ENCODE results near the gene CCDC88A.

- TF ChIP-seq, protein P1, sequence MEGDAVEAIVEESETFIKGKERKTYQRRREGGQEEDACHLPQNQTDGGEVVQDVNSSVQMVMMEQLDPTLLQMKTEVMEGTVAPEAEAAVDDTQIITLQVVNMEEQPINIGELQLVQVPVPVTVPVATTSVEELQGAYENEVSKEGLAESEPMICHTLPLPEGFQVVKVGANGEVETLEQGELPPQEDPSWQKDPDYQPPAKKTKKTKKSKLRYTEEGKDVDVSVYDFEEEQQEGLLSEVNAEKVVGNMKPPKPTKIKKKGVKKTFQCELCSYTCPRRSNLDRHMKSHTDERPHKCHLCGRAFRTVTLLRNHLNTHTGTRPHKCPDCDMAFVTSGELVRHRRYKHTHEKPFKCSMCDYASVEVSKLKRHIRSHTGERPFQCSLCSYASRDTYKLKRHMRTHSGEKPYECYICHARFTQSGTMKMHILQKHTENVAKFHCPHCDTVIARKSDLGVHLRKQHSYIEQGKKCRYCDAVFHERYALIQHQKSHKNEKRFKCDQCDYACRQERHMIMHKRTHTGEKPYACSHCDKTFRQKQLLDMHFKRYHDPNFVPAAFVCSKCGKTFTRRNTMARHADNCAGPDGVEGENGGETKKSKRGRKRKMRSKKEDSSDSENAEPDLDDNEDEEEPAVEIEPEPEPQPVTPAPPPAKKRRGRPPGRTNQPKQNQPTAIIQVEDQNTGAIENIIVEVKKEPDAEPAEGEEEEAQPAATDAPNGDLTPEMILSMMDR (conservative IDR thresholded peaks at IDR 0.05; ENCODE audit: low read depth, low read length): no peak
- TF ChIP-seq EZH2 (IDR thresholded peaks at IDR 0.05; ENCODE audit: low read length, unreplicated experiment): no peak
Measured at GRCh38 chr2:55357927-55358326, 61.7 kb downstream of the CCDC88A start.
